T-helper 2 cell (primary cell): ENCODE measurements around the gene FRS2.
"Not testable (repeated sequence)": the region's sequence is repeated elsewhere in the genome, so short reads cannot be mapped to it uniquely, and the experiment has no call there.

Source experiments
- DNase-seq, 5 experiments: peaks; one replicate each; pipeline versions ENCODE4 v3.0.0 to v3.0.0-alpha.2; 2012 to 2022

Gene FRS2

GRCh38 chr12:69585189-69586062 lies 115.2 kb downstream of the FRS2 start, which contains the start of gene CCT2:
Gene CCT2, plus strand, starts transcription at chr12:69585459. Its CDS starts 63 bp downstream, at chr12:69585522.
- peak; percentile 92 to 97 (median 94) for DNase-seq

- no peak for DNase-seq
Observed at GRCh38 chr12:69588527-69588926, 118.3 kb downstream of the FRS2 start.

GRCh38 chr12:69589082-69589481 lies 118.9 kb downstream of the FRS2 start:
- no peak for DNase-seq

- peak in 1 of 5 experiments; percentile 12 for DNase-seq
Observed at GRCh38 chr12:69595689-69596088, 125.5 kb downstream of the FRS2 start.

- peak in 1 of 5 experiments; percentile 57 for DNase-seq
Observed at GRCh38 chr12:69598174-69598753, 128.1 kb downstream of the FRS2 start.

- DNase-seq, result no peak
Observed at GRCh38 chr12:69600804-69601203, 130.6 kb downstream of the FRS2 start.

- no peak for DNase-seq
Observed at GRCh38 chr12:69601962-69602685, 131.9 kb downstream of the FRS2 start.

- DNase-seq, result peak in 1 of 5 experiments; percentile 13
Observed at GRCh38 chr12:69602954-69603353, 132.8 kb downstream of the FRS2 start.

GRCh38 chr12:69603556-69603955 lies 133.4 kb downstream of the FRS2 start:
- DNase-seq, result not testable (repeated sequence)

GRCh38 chr12:69604275-69604674 lies 134.1 kb downstream of the FRS2 start:
- DNase-seq, result not testable (repeated sequence)

- DNase-seq, result no peak
Observed at GRCh38 chr12:69608114-69608513, 137.9 kb downstream of the FRS2 start.

- no peak for DNase-seq
Observed at GRCh38 chr12:69610126-69610525, 139.9 kb downstream of the FRS2 start.

- DNase-seq, result no peak
Observed at GRCh38 chr12:69610729-69611128, 140.5 kb downstream of the FRS2 start, which contains the start of gene LRRC10. Gene LRRC10, minus strand, starts transcription at chr12:69610907. Its CDS starts 69 bp downstream, at chr12:69610838.

GRCh38 chr12:69613351-69613750 lies 143.2 kb downstream of the FRS2 start:
- DNase-seq, result no peak

GRCh38 chr12:69616025-69616424 lies 145.8 kb downstream of the FRS2 start:
- DNase-seq, result no peak

- no peak for DNase-seq
Observed at GRCh38 chr12:69619050-69619449, 148.9 kb downstream of the FRS2 start.

GRCh38 chr12:69620077-69620476 lies 149.9 kb downstream of the FRS2 start:
- no peak for DNase-seq

- no peak for DNase-seq
Observed at GRCh38 chr12:69620921-69621320, 150.7 kb downstream of the FRS2 start.

- DNase-seq, result no peak
Observed at GRCh38 chr12:69621551-69621950, 151.4 kb downstream of the FRS2 start.

GRCh38 chr12:69623970-69624369 lies 153.8 kb downstream of the FRS2 start:
- no peak for DNase-seq

GRCh38 chr12:69627501-69627900 lies 157.3 kb downstream of the FRS2 start:
- no peak for DNase-seq
